CD1c-positive myeloid dendritic cell (primary cell): ENCODE data around the gene FNTB.

Source experiments
- DNase-seq: peaks from one replicate; pipeline ENCODE4 v3.0.0-alpha.2; 2016; ENCODE audit errors: extremely low spot score

Gene FNTB, protein sequence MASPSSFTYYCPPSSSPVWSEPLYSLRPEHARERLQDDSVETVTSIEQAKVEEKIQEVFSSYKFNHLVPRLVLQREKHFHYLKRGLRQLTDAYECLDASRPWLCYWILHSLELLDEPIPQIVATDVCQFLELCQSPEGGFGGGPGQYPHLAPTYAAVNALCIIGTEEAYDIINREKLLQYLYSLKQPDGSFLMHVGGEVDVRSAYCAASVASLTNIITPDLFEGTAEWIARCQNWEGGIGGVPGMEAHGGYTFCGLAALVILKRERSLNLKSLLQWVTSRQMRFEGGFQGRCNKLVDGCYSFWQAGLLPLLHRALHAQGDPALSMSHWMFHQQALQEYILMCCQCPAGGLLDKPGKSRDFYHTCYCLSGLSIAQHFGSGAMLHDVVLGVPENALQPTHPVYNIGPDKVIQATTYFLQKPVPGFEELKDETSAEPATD

GRCh38 chr14:64986648-64987437 is at the start of gene FNTB:
FNTB (plus strand) TSS chr14:64986895; CDS start chr14:64986954, 59 bp downstream.
- peak; percentile 97 for DNase-seq

DNA sequence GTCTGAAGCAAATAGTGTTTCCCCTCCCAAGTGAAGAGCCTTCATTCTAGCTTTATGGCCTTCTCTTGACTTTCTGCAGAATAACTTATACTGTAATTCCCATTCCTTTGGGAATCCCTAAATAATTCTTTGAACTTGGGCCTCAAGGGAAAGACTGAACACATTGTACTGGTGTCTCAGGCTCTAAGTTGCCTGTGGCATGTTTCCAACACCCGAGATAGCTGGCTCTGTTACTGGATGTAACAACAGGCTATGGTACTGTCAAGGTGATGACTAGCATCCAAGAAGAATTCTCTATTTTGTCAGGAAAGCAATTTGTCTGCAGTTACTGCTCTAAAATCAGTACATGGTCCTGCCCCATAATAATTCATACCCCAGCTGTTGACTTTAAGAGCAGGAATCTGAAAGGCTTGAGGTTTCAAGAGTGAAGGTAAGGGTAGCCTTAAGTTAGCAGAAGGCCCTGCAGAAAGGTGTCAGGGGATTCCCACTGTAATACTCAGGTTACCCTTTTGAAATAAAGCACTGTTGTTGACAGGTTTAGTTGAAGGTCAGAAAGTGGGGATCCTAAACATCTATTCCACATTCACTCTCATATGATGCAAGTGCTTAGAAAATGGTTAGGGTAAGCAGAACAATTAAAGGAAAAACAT is 49.4 kb upstream of the FNTB start:
- no peak for DNase-seq

- DNase-seq: no peak
These were observed 48.9 kb upstream of the FNTB start for GRCh38 chr14:64937821-64938193.

- no peak for DNase-seq
These were observed 47.5 kb upstream of the FNTB start for GRCh38 chr14:64938972-64939816.

- DNase-seq: no peak
These were observed 46.9 kb upstream of the FNTB start for GRCh38 chr14:64939817-64940190.

DNA sequence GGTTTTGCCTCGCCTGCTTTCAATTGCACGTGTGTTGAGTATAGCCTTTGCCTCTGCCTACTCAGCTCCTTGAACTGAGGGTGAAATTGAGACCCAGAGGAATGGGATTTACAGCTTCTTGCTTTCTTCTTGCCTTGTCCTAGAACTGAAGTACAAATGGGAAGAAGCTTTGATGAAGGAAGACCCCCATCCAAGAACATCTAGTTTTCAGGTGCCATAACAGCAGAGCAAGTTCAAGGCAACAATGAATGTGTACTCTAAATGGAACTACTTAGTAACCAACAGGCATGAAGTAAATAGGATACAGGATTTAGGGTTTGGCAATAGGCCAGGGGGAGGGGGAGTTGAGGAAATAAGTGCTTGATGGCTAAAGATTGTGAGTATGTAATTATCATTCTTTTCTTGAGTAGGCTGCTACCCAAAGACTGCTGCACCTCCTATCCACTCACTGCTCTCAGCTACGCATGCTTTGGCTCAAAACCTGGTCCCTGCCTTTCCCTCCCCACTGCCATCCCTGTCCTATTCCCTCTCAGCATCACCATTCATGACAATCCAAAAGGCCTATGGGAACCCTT is 46.3 kb upstream of the FNTB start:
- DNase-seq: no peak

GRCh38 chr14:64942531-64943111 is 44.1 kb upstream of the FNTB start, which contains the start of gene GPX2:
GPX2 (minus strand) TSS chr14:64942745; CDS start chr14:64942726, 19 bp downstream.
- no peak for DNase-seq

GRCh38 chr14:64943556-64943955 is 43.1 kb upstream of the FNTB start:
- DNase-seq: no peak

DNA sequence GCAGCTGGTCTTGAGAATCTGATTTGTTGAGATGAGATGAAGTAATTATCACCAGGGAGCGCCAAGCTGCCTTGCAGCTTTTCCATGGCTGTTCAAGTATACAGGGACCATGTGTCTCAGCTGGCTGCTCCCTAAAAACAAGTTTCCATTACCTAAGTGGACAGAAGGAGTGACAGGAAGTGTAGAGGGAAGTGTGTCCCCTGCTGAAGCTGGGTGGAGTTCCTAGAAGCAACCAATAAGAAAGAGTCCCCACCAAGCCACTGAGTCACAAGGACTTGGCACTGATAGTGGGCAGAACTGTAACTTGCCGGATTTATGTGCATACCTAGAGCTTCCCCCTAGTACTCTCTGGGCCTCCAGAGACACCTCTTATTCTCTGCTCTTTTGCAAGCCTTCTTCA is 42.7 kb upstream of the FNTB start:
- no peak for DNase-seq

DNA sequence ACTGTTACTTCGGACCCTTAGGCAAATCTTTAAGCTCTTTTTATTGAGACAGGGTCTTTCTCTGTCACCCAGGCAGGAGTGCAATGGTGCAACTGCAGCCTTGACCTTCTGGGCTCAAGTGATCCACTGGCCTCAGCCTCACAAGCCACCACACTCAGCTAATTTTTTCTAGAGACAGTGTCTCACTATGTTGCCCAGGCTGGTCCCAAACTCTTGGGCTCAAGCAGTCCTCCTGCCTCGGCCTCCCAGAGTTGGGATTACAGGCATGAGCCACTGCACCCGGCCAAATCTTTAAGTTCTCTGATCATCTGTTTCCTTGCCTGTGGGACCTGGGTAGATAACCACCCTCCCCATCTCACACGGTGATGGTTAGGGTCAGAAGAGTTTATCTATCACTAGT is 41.8 kb upstream of the FNTB start:
- DNase-seq: no peak

- no peak for DNase-seq
These were observed 41.1 kb upstream of the FNTB start for GRCh38 chr14:64945431-64946178.

DNA sequence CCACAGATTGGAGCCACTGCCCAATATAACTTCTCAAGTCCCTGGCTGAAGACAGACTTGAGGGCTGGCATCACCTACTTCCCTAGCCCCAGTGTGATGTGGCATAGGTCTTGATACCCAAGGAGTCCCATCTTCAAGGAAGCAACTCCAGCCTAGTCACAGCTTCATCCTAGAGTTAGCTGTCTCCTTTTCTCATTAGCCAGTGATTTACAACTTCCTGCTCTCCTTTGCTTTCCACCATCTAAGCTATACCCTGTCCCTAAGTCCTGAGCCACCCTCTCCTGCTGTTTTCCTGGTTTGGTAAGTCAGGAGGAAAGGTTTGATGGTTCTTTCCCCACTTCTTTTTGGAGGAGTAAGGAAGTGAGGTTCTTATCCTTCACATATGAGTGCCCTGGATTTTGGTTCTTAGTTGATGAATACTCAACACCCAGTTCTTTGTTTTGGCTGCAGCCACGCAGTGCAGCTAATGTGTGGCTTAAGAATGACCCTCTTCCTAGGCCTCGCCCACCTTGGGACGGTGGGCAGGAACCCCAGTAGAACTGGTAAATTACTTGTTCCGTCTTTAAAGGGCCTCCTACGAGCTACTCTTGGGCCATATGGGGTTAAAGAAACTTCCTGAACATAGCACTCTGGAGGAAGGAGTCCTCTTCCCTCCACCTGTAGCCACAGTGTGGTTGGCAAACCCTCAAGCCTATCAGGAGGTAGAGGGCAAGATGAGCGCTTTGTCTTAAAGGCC is 40.2 kb upstream of the FNTB start:
- no peak for DNase-seq

GRCh38 chr14:64947710-64948611 is 38.7 kb upstream of the FNTB start:
- DNase-seq: no peak

GRCh38 chr14:64948612-64949210 is 38.0 kb upstream of the FNTB start:
- no peak for DNase-seq

DNA sequence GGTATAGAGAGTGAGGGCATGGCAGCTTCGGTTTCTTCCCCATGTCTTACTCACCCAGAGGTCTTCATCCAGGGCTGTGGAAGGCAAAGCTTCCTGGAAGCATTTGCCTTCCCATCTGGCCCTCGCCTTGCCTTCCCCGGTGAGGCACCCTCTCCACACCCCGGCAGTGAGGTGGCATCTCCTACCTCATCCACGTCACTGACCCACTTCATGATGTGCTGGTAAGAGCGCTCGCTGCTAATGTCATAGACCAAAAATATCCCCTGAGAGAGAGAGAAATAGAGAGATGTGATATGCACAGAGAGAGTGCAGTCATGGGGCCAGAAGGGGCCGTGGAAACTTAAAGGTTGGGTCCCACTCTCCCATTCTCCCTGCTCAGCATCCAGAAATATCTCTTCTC is 35.8 kb upstream of the FNTB start:
- no peak for DNase-seq

GRCh38 chr14:64951291-64951690 is 35.4 kb upstream of the FNTB start:
- DNase-seq: no peak

GRCh38 chr14:64951724-64952123 is 35.0 kb upstream of the FNTB start:
- no peak for DNase-seq
